Transverse colon (tissue), 4 donors: ENCODE data around the gene ITGB5. TPM values are rescaled to one million over a fixed set of nuclear protein-coding genes. Genes with fewer than 3 reads are reported as not detected.

ENCODE experiments used
- DNase-seq: peaks from one replicate; pipeline ENCODE4 v3.0.0-alpha.2; 2019
- H3K27ac ChIP-seq, 4 donors: fragments of 200-600 bp; sonication (generic); 2 replicates each; pipeline ENCODE4 v1.5.1; 2016 to 2018; ENCODE audit warnings: inconsistent platforms in 4 of 4
- H3K27me3 ChIP-seq: fragments of 200-600 bp; sonication (generic); 2 replicates; pipeline ENCODE4 v1.5.1; 2017; ENCODE audit warnings: inconsistent platforms
- H3K36me3 ChIP-seq, 4 donors: fragments of 200-600 bp; sonication (generic); 2 replicates each; pipeline ENCODE4 v1.5.1; 2017 to 2019; ENCODE audit warnings: inconsistent platforms in 4 of 4
- H3K4me1 ChIP-seq, 4 donors: fragments of 200-600 bp; sonication (generic); 2 replicates each; pipeline ENCODE4 v1.5.1; 2017 to 2020; ENCODE audit warnings: inconsistent platforms in 4 of 4
- H3K4me3 ChIP-seq, 4 donors: fragments of 200-600 bp; sonication (generic); 1 replicate in 1 of 4; 2 replicates in 3 of 4; pipeline versions ENCODE4 v1.5.1 to v1.6.1; 2017 to 2019; ENCODE audit warnings: inconsistent platforms in 4 of 4
- H3K9me3 ChIP-seq, 2 donors: fragments of 200-600 bp; sonication (generic); 2 replicates each; pipeline ENCODE4 v1.5.1; 2017 to 2019; ENCODE audit warnings: inconsistent platforms in 2 of 2
- EP300 ChIP-seq: sonication (generic); formaldehyde crosslinking; IDR thresholded peaks from one replicate; pipeline ENCODE4 v1.6.1; 2017; ENCODE audit warnings: antibody characterized with exemption, low read depth
- POLR2A ChIP-seq: fragments of 450-650 bp; IDR thresholded peaks from one replicate; pipeline ENCODE4 v1.6.1; 2016; ENCODE audit warnings: antibody characterized with exemption, mild to moderate bottlenecking, moderate library complexity
- POLR2AphosphoS5 ChIP-seq, 3 donors: sonication (generic); formaldehyde crosslinking; IDR thresholded peaks; one replicate each; pipeline ENCODE4 v1.6.1; 2016; ENCODE audit warnings: antibody characterized with exemption in 3 of 3
- WGBS, 2 donors: methylation state at CpG; one replicate each; pipeline ENCODE4 v1.1.5; 2018; ENCODE audit warnings: low coverage in 1 of 2; 5-methylcytosine and 5-hydroxymethylcytosine counted together
- in situ Hi-C, 4 donors: fragments of 200-750 bp; cut with MboI; loops; one replicate each; pipeline versions ENCODE4 v1.15.0 to v1.15.1; 2017; ENCODE audit warnings: low sequenced_read_pairs in 3 of 4, low pct_ligation_motif_present in 1 of 4, low pct_unique_long_range_greater_than_20kb in 1 of 4
- intact Hi-C: fragments of 100-400 bp; cut with DNase I; formaldehyde crosslinking; loops from one replicate; pipeline ENCODE4 v1.15.1; 2023; ENCODE audit warnings: low total_unique reads
- total RNA-seq, 4 donors: library from RNA; depleted of rRNA; stranded (reverse); fragments of >200 nt; gene quantifications; one replicate each; pipeline ENCODE4 v1.1.0, GENCODE V29; 2016
- TF ChIP-seq, protein P1 (sequence below), 5 experiments: fragments of 200-600 bp in 3 of 5; fragments of 450-650 bp in 2 of 5; sonication (generic) in 3 of 5; IDR thresholded peaks; 1 replicate in 2 of 5; 2 replicates in 3 of 5; pipeline ENCODE4 v1.5.1; 2016 to 2017; ENCODE audit warnings: antibody characterized with exemption in 5 of 5, inconsistent platforms in 3 of 5, mild to moderate bottlenecking in 2 of 5, moderate library complexity in 1 of 5

The ITGB5 gene
- total RNA-seq, 4 donors from 2014 or later, result 62.8 to 572 (median 105) TPM

GRCh38 chr3:124832782-124833709 lies 54.1 kb downstream of the ITGB5 start:
- 87% methylated on average over 1 of the region's 1 CpG; no CpG with 5 or more reads in 1 of the 2 donors for WGBS, 2 donors
- peak overlapping the region; percentile 47 to 88 (median 86) for H3K27ac ChIP-seq
- no peak for DNase-seq
- no peak overlapping the region for H3K4me3 ChIP-seq
- H3K9me3 ChIP-seq, result no peaks in the 10 kb centered on the region
- intact Hi-C loops (no loop called here), in situ Hi-C loops (no loop called here)
- H3K4me1 ChIP-seq, result peaks cover 26 to 56% (median 43%) of the 10 kb centered on the region in 4 donors
- no peaks in the 10 kb centered on the region for H3K27me3 ChIP-seq
- H3K36me3 ChIP-seq, result no peaks in the 10 kb centered on the region
- TF ChIP-seq POLR2AphosphoS5 (IDR thresholded peaks at IDR 0.05), result peak in 1 of 3 donors; percentile 15
- TF ChIP-seq, protein P1, sequence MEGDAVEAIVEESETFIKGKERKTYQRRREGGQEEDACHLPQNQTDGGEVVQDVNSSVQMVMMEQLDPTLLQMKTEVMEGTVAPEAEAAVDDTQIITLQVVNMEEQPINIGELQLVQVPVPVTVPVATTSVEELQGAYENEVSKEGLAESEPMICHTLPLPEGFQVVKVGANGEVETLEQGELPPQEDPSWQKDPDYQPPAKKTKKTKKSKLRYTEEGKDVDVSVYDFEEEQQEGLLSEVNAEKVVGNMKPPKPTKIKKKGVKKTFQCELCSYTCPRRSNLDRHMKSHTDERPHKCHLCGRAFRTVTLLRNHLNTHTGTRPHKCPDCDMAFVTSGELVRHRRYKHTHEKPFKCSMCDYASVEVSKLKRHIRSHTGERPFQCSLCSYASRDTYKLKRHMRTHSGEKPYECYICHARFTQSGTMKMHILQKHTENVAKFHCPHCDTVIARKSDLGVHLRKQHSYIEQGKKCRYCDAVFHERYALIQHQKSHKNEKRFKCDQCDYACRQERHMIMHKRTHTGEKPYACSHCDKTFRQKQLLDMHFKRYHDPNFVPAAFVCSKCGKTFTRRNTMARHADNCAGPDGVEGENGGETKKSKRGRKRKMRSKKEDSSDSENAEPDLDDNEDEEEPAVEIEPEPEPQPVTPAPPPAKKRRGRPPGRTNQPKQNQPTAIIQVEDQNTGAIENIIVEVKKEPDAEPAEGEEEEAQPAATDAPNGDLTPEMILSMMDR (IDR thresholded peaks at IDR 0.05), result no peak

- 53 to 81% methylated on average over 4 of the region's 4 CpGs for WGBS, 2 donors
- H3K36me3 ChIP-seq, result no peaks in the 10 kb centered on the region
- DNase-seq, result no peak
- TF ChIP-seq POLR2AphosphoS5 (IDR thresholded peaks at IDR 0.05), result no peak
- no peak for TF ChIP-seq EP300
- no peak for TF ChIP-seq POLR2A
- TF ChIP-seq, protein P1 (IDR thresholded peaks at IDR 0.05), result no peak
- intact Hi-C loops (no loop called here), in situ Hi-C loops (no loop called here)
- H3K4me3 ChIP-seq, result no peak overlapping the region
- no peaks in the 10 kb centered on the region for H3K9me3 ChIP-seq
- peaks cover 28 to 52% (median 38%) of the 10 kb centered on the region in 4 donors for H3K4me1 ChIP-seq
- H3K27me3 ChIP-seq, result no peaks in the 10 kb centered on the region
- peak overlapping the region in 1 of 4 donors; percentile 88 for H3K27ac ChIP-seq
These were observed 55.5 kb downstream of the ITGB5 start for GRCh38 chr3:124831628-124832199.

GRCh38 chr3:124829819-124830554 lies 57.2 kb downstream of the ITGB5 start:
- H3K9me3 ChIP-seq, result no peaks in the 10 kb centered on the region
- H3K27me3 ChIP-seq, result no peaks in the 10 kb centered on the region
- intact Hi-C loops (no loop called here), in situ Hi-C loops (no loop called here)
- TF ChIP-seq POLR2AphosphoS5 (IDR thresholded peaks at IDR 0.05), result no peak
- H3K36me3 ChIP-seq, result no peaks in the 10 kb centered on the region
- peaks cover 11 to 43% (median 22%) of the 10 kb centered on the region in 4 donors for H3K4me1 ChIP-seq
- H3K27ac ChIP-seq, result peak overlapping the region; percentile 28 to 60 (median 36)
- WGBS, 2 donors, result 61 to 69% methylated on average over 5 to 6 of the region's 6 CpGs
- no peak for DNase-seq
- no peak overlapping the region for H3K4me3 ChIP-seq

- in situ Hi-C loops (no loop called here), intact Hi-C loops (no loop called here)
- Histone ChIP-seq H3K9me3 (no peaks in the 10 kb centered on the region), H3K4me3 (no peak overlapping the region), H3K36me3 (no peaks in the 10 kb centered on the region), H3K27ac (peak overlapping the region; percentile 28 to 60 (median 36)), H3K4me1 (peaks cover 5 to 36% (median 16%) of the 10 kb centered on the region in 4 donors), H3K27me3 (no peaks in the 10 kb centered on the region)
- DNase-seq, result no peak
- TF ChIP-seq EP300 (no peak), POLR2A (no peak), POLR2AphosphoS5 (IDR thresholded peaks at IDR 0.05) (no peak)
- TF ChIP-seq, protein P1 (IDR thresholded peaks at IDR 0.05), result no peak
- WGBS, 2 donors, result 74 to 84% methylated on average over 7 to 15 of the region's 15 CpGs
These were observed 57.9 kb downstream of the ITGB5 start for GRCh38 chr3:124829178-124829818.
